PFSK-1 (cell line): ENCODE data around the gene EIF3A.

Source experiments
- FOXP2 ChIP-seq: optimal IDR thresholded peaks from 2 replicates; pipeline ENCODE3; 2011; ENCODE audit warnings: borderline replicate concordance, control low read depth, inconsistent platforms; ENCODE audit not compliant: insufficient read depth; ENCODE audit errors: extremely low read length, extremely low read depth
- POLR2AphosphoS5 ChIP-seq: IDR thresholded peaks from 2 replicates; pipeline ENCODE4 v1.6.1; 2012; ENCODE audit warnings: low read depth, mild to moderate bottlenecking, control low read depth, low read length, moderate library complexity
- SIN3A ChIP-seq: IDR thresholded peaks from 2 replicates; pipeline ENCODE4 v1.6.1; 2012; ENCODE audit warnings: mild to moderate bottlenecking, low read length, moderate library complexity, borderline replicate concordance; ENCODE audit not compliant: insufficient read depth
- TAF1 ChIP-seq: IDR thresholded peaks from 2 replicates; pipeline ENCODE4 v1.6.1; 2012; ENCODE audit warnings: low read length, control low read depth, borderline replicate concordance; ENCODE audit not compliant: insufficient read depth
- TF ChIP-seq, protein P1 (sequence below), 2 experiments: IDR thresholded peaks; 2 replicates each; pipeline versions ENCODE4 v1.6.1 to v1.8.0; 2011 to 2012; ENCODE audit warnings: low read depth in 2 of 2, low read length in 2 of 2, control low read depth in 1 of 2, inconsistent platforms in 1 of 2, mild to moderate bottlenecking in 1 of 2, moderate library complexity in 1 of 2; ENCODE audit not compliant: insufficient read depth in 1 of 2

DNA sequence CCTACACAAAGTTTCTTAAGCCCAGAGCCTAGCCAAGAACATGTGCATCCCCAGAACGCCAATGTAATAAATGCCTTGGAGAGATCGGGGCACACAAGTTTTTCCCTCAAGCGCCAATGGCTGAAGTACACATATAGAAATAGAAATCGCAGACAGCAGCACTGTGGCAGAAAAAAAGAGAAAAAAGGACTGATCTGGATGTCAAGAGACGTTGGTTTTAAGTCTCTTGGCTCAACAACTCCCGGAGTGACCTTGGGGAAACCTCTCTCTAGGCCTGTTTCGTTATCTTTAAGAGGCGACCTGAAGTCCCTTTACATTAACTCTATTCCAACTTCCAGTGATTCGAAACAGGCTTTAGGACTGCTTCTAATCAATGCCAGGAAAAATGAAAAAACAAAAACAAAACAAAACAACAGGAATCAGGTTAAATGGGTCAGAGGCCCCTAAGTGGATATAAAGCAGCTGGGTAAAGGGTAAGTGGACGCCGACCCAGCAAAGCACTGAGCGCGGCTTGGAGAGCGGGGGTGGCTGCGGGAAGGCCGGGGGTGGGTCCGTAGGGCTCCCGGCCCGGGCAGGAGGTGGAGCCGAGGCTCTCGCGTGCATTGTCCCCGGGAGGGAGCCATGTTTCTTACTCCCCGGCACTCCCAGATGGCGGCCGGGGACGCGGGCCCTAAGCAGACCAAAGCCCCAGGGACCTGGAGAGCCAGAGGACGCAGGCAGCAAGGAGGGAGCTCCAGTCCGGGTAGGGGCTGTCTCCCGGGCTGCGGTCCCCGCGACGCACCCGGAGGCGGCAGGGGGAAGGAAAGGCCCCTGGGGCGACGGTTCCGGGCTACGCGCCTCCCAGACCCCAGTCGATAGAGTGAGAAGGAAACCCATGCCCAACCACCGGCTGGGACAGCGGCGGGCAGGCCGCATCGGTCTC is 757 bp downstream of the EIF3A start:
- TF ChIP-seq TAF1 (no peak), POLR2AphosphoS5 (no peak), SIN3A (peak; percentile 38; the same call in 1 of the 2 replicates), FOXP2 (no peak)
- TF ChIP-seq, protein P1, sequence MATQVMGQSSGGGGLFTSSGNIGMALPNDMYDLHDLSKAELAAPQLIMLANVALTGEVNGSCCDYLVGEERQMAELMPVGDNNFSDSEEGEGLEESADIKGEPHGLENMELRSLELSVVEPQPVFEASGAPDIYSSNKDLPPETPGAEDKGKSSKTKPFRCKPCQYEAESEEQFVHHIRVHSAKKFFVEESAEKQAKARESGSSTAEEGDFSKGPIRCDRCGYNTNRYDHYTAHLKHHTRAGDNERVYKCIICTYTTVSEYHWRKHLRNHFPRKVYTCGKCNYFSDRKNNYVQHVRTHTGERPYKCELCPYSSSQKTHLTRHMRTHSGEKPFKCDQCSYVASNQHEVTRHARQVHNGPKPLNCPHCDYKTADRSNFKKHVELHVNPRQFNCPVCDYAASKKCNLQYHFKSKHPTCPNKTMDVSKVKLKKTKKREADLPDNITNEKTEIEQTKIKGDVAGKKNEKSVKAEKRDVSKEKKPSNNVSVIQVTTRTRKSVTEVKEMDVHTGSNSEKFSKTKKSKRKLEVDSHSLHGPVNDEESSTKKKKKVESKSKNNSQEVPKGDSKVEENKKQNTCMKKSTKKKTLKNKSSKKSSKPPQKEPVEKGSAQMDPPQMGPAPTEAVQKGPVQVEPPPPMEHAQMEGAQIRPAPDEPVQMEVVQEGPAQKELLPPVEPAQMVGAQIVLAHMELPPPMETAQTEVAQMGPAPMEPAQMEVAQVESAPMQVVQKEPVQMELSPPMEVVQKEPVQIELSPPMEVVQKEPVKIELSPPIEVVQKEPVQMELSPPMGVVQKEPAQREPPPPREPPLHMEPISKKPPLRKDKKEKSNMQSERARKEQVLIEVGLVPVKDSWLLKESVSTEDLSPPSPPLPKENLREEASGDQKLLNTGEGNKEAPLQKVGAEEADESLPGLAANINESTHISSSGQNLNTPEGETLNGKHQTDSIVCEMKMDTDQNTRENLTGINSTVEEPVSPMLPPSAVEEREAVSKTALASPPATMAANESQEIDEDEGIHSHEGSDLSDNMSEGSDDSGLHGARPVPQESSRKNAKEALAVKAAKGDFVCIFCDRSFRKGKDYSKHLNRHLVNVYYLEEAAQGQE (IDR thresholded peaks at IDR 0.05; ENCODE audit: insufficient read depth in 1 of 2, low read depth in 2 of 2, low read length in 2 of 2) = no peak
